Cardiac ventricle fibroblast (primary cell): ENCODE results near the gene AGPS. TPM values are rescaled to one million over a fixed set of nuclear protein-coding genes. Genes with fewer than 3 reads are reported as not detected.

Experiments
- total RNA-seq: library from RNA; depleted of rRNA; stranded (reverse); fragments of >200 nt; gene quantifications from 2 replicates; pipeline ENCODE4 v1.2.3, GENCODE V29; 2015

AGPS gene
- 26.4 and 46.6 TPM in 2 replicates for total RNA-seq

DNA sequence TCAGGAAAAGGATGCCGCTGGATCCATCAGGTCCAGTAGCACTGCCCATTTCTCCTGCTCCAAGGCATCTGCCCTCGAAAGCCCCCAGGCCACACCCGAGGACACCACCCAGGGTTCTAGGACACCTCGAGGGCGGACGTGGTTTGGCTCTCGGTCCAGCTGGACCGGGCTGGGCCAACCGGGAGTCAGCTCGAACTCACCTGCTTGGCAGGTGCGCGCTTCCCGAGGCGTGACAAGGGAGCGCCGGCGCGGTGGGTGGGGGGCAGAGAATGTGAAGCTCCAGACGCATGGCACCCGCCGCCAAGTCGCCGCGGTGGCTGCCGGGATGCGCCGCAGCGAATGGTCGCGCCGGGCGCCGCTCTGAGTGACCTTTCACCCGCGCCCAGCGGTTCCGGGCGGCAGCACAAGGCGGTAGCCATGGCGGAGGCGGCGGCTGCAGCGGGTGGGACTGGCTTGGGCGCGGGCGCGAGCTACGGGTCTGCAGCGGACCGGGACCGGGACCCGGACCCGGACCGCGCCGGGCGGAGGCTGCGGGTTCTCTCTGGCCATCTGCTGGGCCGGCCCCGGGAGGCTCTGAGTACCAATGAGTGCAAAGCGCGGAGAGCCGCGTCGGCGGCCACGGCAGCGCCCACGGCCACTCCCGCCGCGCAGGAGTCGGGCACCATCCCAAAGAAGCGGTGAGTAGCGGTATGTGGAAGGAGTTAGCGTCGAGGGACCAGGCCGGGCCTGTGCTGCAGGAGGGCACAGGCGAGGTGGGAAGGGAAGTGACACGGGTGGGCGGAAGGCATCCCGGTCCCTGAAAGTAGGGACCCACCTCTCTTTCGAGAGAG, at the start of gene AGPS:
Gene AGPS, plus strand, starts transcription at position 401 of the 830 bp plus-strand sequence. Its CDS starts 17 bp downstream, at position 418.

Other genes with a start within 250 kb of the AGPS start
- gene HNRNPA3, start 180.0 kb upstream of the AGPS start, total RNA-seq = 28.9 and 29.9 TPM in 2 replicates
- 232 and 237 TPM in 2 replicates for gene NFE2L2, start 128.0 kb upstream of the AGPS start, total RNA-seq